Measurements from ENCODE around the gene B3GNT5. TPM values are rescaled to one million over a fixed set of nuclear protein-coding genes. Genes with fewer than 3 reads are reported as not detected.

The B3GNT5 gene
- total and polyA plus RNA-seq, 11 donors, result 0.87 to 12.3 (median 3.0) TPM

DNA sequence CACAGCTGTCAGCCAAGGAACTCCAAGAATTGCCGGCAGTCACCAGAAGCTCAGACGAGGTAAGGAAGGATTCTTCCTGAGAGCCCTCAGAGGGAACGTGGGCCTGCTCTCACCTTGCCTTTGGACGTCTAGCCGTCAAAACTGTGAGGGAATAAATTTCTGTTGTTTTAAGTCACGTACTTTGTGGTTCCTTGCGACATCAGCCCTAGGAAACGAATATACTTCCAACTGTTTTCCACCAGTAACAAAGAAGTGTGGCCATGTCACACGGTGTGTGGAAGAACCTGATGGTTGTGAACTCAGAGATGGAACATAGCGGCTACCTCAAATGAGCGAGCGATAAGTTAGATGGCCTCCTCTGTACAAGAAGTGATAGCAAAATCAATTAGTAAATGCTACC is 41.0 kb upstream of the B3GNT5 start:
- H3K36me3 ChIP-seq, result no peaks in the 10 kb centered on the region
- no peaks in the 10 kb centered on the region for H3K9me3 ChIP-seq
- ATAC-seq, result no peak
- no peak for DNase-seq
- no peak for TF ChIP-seq POLR2A (IDR thresholded peaks at IDR 0.05)
- TF ChIP-seq, protein P1, sequence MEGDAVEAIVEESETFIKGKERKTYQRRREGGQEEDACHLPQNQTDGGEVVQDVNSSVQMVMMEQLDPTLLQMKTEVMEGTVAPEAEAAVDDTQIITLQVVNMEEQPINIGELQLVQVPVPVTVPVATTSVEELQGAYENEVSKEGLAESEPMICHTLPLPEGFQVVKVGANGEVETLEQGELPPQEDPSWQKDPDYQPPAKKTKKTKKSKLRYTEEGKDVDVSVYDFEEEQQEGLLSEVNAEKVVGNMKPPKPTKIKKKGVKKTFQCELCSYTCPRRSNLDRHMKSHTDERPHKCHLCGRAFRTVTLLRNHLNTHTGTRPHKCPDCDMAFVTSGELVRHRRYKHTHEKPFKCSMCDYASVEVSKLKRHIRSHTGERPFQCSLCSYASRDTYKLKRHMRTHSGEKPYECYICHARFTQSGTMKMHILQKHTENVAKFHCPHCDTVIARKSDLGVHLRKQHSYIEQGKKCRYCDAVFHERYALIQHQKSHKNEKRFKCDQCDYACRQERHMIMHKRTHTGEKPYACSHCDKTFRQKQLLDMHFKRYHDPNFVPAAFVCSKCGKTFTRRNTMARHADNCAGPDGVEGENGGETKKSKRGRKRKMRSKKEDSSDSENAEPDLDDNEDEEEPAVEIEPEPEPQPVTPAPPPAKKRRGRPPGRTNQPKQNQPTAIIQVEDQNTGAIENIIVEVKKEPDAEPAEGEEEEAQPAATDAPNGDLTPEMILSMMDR (IDR thresholded peaks at IDR 0.05), result no peak
- peak overlapping the region in 11 of 12 donors; percentile 13 to 85 (median 75) for H3K27ac ChIP-seq
- peaks cover 0 to 36% (median 5%) of the 10 kb centered on the region in 12 donors for H3K4me1 ChIP-seq
- WGBS, 4 donors, result 63 to 73% (median 72%) methylated on average over 12 of the region's 12 CpGs
- H3K27me3 ChIP-seq, result no peaks in the 10 kb centered on the region
- no peak overlapping the region for H3K4me3 ChIP-seq
- intact Hi-C loops (cut with DNase I), result loop anchor here in 1 of 10 donors (5.0 kb wide), 1 partner anchor 40 kb away; the partner anchor contains the start of gene B3GNT5

DNA sequence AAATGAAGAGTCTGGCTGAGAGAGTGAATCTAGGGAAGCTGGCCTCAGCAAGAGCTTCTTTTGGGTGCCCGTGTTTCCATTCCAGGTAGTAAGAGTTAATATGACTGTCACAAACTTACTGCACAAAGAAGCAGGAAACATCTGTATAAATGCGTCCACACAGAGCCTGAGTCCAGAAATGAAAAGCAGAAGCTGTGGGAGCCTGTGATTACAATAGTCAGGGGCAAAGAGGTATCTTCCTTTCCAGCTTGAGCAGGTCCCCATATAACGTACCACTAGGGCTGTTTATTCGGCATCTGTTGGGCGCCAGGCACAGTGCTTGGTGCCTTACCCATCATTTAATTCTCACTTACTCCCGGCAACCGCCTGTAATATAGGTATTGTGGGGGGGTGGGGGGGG is 40.5 kb upstream of the B3GNT5 start:
- 48 to 66% (median 54%) methylated on average over 7 of the region's 7 CpGs for WGBS, 4 donors
- ATAC-seq (peak in 3 of 4 donors; percentile 54 to 70 (median 55)), DNase-seq (peak in 2 of 5 donors; percentile 22 to 40)
- Histone ChIP-seq H3K4me3 (no peak overlapping the region), H3K27me3 (no peaks in the 10 kb centered on the region), H3K27ac (peak overlapping the region in 11 of 12 donors; percentile 13 to 85 (median 75)), H3K4me1 (peaks cover 0 to 36% (median 5%) of the 10 kb centered on the region in 12 donors), H3K9me3 (no peaks in the 10 kb centered on the region), H3K36me3 (no peaks in the 10 kb centered on the region)
- intact Hi-C loops (cut with DNase I), result loop anchor here in 1 of 10 donors (5.0 kb wide), 1 partner anchor 40 kb away; the partner anchor contains the start of gene B3GNT5
- TF ChIP-seq POLR2A (IDR thresholded peaks at IDR 0.05), result no peak
- TF ChIP-seq, protein P1 (IDR thresholded peaks at IDR 0.05), result no peak

DNA sequence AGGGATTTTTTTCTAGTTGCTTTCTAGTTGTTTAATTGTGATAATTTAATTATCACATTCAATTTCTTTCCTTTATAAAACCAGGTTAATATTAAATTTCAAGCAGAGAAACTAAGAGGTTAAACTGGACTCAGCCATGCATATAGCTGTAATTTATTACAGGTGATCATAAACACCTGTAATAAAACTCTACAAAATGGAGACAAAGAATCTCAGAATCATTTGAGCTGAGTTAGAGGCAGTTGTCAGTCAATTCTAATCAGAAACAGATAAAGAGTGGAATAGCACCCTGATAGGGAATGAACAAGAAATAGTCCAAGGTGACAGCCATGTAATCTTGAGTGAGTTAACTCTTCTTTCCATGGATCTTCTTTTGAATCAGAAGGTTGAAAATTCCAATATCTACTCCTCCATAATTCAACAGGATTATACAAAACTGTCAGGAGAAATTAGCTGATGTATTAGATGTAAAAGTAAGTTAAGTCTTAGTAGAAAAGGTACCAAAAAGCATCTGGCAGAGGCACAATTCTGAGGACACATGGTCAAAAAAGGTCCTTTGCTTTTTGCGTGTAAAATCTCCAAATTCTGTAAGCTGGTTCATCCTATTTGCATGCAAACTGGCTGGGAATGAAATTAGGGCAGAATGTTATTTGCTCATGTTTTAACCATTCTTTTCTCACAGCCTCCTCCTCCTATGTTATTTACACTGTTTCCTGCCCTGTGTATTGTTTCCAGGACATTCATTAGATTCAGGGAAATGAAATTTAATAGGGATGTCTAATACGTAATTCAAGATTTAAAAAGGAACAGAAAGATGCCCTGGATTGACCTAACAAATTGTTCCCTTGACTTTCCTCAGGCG is 39.4 kb upstream of the B3GNT5 start:
- H3K27me3 ChIP-seq, result no peaks in the 10 kb centered on the region
- H3K27ac ChIP-seq, result peak overlapping the region in 10 of 12 donors; percentile 2 to 85 (median 54)
- TF ChIP-seq, protein P1 (IDR thresholded peaks at IDR 0.05), result no peak
- TF ChIP-seq POLR2A (IDR thresholded peaks at IDR 0.05), result no peak
- DNase-seq (no peak), ATAC-seq (peak in 1 of 4 donors; percentile 53)
- 51 to 63% (median 52%) methylated on average over 3 of the region's 3 CpGs for WGBS, 4 donors
- H3K9me3 ChIP-seq, result no peaks in the 10 kb centered on the region
- H3K36me3 ChIP-seq, result no peaks in the 10 kb centered on the region
- no peak overlapping the region for H3K4me3 ChIP-seq
- peaks cover 0 to 36% (median 5%) of the 10 kb centered on the region in 12 donors for H3K4me1 ChIP-seq
- intact Hi-C loops (cut with DNase I), result loop anchor here in 2 of 10 donors (2.0 to 5.0 kb wide), 2 partner anchors 39 kb away; partner anchors contain the start of gene B3GNT5 (in 2 of the 2)

DNA sequence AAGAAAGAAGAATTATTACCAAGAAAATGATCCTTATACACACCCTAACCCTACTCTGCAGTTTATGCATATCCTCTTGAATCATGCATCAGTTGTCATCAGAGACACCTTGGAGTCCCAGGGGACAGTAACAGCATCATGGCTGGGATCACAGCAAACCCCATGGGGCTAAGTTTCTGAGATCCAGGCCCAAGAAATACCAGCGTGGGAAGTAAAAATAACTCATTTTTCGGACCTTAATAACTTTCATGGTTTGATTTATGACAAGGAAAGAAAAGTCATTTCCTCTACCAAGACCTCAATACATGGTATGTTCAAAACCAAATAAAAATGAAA is 38.8 kb upstream of the B3GNT5 start:
- ATAC-seq (peak in 2 of 4 donors; percentile 24 to 56), DNase-seq (no peak)
- Histone ChIP-seq H3K27ac (peak overlapping the region in 10 of 12 donors; percentile 2 to 85 (median 50)), H3K4me1 (peaks cover 0 to 36% (median 5%) of the 10 kb centered on the region in 12 donors), H3K9me3 (no peaks in the 10 kb centered on the region), H3K27me3 (no peaks in the 10 kb centered on the region), H3K4me3 (no peak overlapping the region), H3K36me3 (no peaks in the 10 kb centered on the region)
- 48 to 62% (median 55%) methylated on average over 2 of the region's 2 CpGs for WGBS, 4 donors
- TF ChIP-seq, protein P1 (IDR thresholded peaks at IDR 0.05), result no peak
- TF ChIP-seq POLR2A (IDR thresholded peaks at IDR 0.05), result no peak
- intact Hi-C loops (cut with DNase I), result loop anchor here in 2 of 10 donors (2.0 to 5.0 kb wide), 2 partner anchors 38 to 39 kb away; partner anchors contain the start of gene B3GNT5 (in 2 of the 2)
